Testis (tissue), 3 donors: Measurements from ENCODE around the gene GABBR2. TPM values are rescaled to one million over a fixed set of nuclear protein-coding genes. Genes with fewer than 3 reads are reported as not detected.

Source experiments
- DNase-seq: peaks from one replicate; pipeline ENCODE4 v3.0.0-alpha.2; 2019
- H3K27ac ChIP-seq, 2 donors: fragments of 200-600 bp; sonication (generic); one replicate each; pipeline ENCODE4 v1.5.1; 2019
- H3K27me3 ChIP-seq: fragments of 200-600 bp; sonication (generic); one replicate; pipeline ENCODE4 v1.5.1; 2019
- H3K36me3 ChIP-seq: fragments of 200-600 bp; sonication (generic); one replicate; pipeline ENCODE4 v1.5.1; 2017; ENCODE audit warnings: low read depth; ENCODE audit errors: missing control alignments
- H3K4me1 ChIP-seq: fragments of 200-600 bp; sonication (generic); one replicate; pipeline ENCODE4 v1.5.1; 2019
- H3K4me3 ChIP-seq, 2 donors: fragments of 200-600 bp; sonication (generic); one replicate each; pipeline ENCODE4 v1.5.1; 2017 to 2019
- H3K9me3 ChIP-seq: fragments of 200-600 bp; sonication (generic); one replicate; pipeline ENCODE4 v1.5.1; 2017
- POLR2A ChIP-seq: fragments of 450-650 bp; IDR thresholded peaks from one replicate; pipeline ENCODE4 v1.6.1; 2017; ENCODE audit warnings: antibody characterized with exemption, mild to moderate bottlenecking, moderate library complexity
- WGBS, 2 donors: methylation state at CpG; one replicate each; pipeline ENCODE4 v1.1.5; 2018; 5-methylcytosine and 5-hydroxymethylcytosine counted together
- intact Hi-C: fragments of 100-400 bp; cut with DNase I; formaldehyde crosslinking; loops from one replicate; pipeline ENCODE4 v1.15.1; 2023; ENCODE audit warnings: low total_unique reads
- polyA plus RNA-seq: library from polyadenylated mRNA; stranded (reverse); fragments of 350-450 nt; fragmentation: Illumina TruSeq; extraction: RNeasy Lipid Tissue Mini Kit (QIAGEN cat#74804); gene quantifications from one replicate; pipeline ENCODE4 v1.2.3, GENCODE V29; 2014; ENCODE audit warnings: low read depth, low replicate concordance; ENCODE audit not compliant: insufficient read depth
- total RNA-seq, 2 donors: library from RNA; depleted of rRNA; stranded (reverse); fragments of >200 nt; gene quantifications; one replicate each; pipeline ENCODE4 v1.2.3, GENCODE V29; 2016
- TF ChIP-seq, protein P1 (sequence below), 3 experiments: fragments of 450-650 bp in 2 of 3; fragments of 200-600 bp in 1 of 3; sonication (generic) in 1 of 3; IDR thresholded peaks; one replicate each; pipeline ENCODE4 v1.5.1; 2016 to 2019; ENCODE audit warnings: antibody characterized with exemption in 3 of 3, mild to moderate bottlenecking in 2 of 3, moderate library complexity in 1 of 3

The GABBR2 gene
- total and polyA plus RNA-seq, 3 donors from 2014 or later = 3.0 to 8.1 (median 6.9) TPM

- Histone ChIP-seq H3K4me1 (no peaks in the 10 kb centered on the region), H3K4me3 (no peak overlapping the region), H3K27me3 (no peaks in the 10 kb centered on the region), H3K9me3 (no peaks in the 10 kb centered on the region), H3K36me3 (no peaks in the 10 kb centered on the region), H3K27ac (no peak overlapping the region)
- intact Hi-C loops = no loop called here
- DNase-seq = no peak
- TF ChIP-seq, protein P1, sequence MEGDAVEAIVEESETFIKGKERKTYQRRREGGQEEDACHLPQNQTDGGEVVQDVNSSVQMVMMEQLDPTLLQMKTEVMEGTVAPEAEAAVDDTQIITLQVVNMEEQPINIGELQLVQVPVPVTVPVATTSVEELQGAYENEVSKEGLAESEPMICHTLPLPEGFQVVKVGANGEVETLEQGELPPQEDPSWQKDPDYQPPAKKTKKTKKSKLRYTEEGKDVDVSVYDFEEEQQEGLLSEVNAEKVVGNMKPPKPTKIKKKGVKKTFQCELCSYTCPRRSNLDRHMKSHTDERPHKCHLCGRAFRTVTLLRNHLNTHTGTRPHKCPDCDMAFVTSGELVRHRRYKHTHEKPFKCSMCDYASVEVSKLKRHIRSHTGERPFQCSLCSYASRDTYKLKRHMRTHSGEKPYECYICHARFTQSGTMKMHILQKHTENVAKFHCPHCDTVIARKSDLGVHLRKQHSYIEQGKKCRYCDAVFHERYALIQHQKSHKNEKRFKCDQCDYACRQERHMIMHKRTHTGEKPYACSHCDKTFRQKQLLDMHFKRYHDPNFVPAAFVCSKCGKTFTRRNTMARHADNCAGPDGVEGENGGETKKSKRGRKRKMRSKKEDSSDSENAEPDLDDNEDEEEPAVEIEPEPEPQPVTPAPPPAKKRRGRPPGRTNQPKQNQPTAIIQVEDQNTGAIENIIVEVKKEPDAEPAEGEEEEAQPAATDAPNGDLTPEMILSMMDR (IDR thresholded peaks at IDR 0.05) = no peak
- 44 to 56% methylated on average over 1 of the region's 1 CpG for WGBS, 2 donors
These were observed 124.7 kb downstream of the GABBR2 start for GRCh38 chr9:98584059-98584458.

- 92 to 100% methylated on average over 2 to 3 of the region's 3 CpGs for WGBS, 2 donors
- Histone ChIP-seq H3K27me3 (no peaks in the 10 kb centered on the region), H3K4me3 (no peak overlapping the region), H3K36me3 (no peaks in the 10 kb centered on the region), H3K9me3 (no peaks in the 10 kb centered on the region), H3K4me1 (no peaks in the 10 kb centered on the region), H3K27ac (no peak overlapping the region)
- no peak for DNase-seq
- no peak for TF ChIP-seq POLR2A
- TF ChIP-seq, protein P1 (IDR thresholded peaks at IDR 0.05) = no peak
- intact Hi-C loops = no loop called here
These were observed 125.3 kb downstream of the GABBR2 start for GRCh38 chr9:98583417-98583816.

DNA sequence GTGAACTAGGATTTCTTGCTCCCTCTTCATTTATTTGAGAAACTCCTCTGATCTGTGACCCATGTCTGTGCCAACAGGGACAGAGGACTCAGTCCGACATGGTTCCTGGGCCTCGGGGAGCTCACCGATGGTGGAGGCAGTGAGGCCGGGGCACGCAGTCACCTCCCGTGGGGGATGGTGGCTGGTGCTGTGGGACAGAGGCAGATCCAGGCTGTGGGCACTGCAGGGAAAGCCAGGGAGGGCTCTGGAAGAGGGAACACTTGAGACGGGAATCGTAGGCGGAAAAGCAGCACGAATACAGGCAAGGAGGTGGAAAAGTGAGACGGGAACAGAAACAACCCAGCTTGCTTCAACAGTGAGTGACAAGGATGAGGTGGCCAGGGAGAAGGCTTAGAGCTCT lies 127.8 kb downstream of the GABBR2 start:
- no peak for TF ChIP-seq POLR2A
- TF ChIP-seq, protein P1 (IDR thresholded peaks at IDR 0.05) = no peak

DNA sequence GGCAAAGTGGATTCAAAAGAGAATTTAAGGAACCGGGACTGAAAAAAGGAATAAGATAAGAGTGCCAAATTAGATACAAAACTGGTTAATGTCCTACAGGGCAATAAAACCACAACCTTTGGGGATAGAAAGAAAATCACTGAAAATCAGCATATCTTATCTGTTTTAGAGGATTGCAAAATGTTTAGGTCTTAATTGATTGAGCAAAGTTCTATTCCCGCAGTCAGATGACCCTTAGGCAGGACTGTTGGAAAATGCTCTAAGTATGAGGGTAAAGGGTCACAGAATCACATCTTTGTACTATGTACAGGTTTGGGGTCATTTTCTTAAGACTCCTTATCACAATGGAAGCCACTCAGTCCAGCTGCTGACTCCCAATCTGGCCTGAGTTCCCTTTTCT lies 129.0 kb downstream of the GABBR2 start:
- Histone ChIP-seq H3K27me3 (no peaks in the 10 kb centered on the region), H3K27ac (no peak overlapping the region), H3K36me3 (no peaks in the 10 kb centered on the region), H3K4me1 (no peaks in the 10 kb centered on the region), H3K9me3 (no peaks in the 10 kb centered on the region), H3K4me3 (no peak overlapping the region)
- TF ChIP-seq, protein P1 (IDR thresholded peaks at IDR 0.05) = no peak
- no peak for TF ChIP-seq POLR2A
- no peak for DNase-seq
- WGBS, 2 donors = 76 to 77% methylated on average over 2 of the region's 2 CpGs
- intact Hi-C loops = no loop called here

More for the DNA sequence above, 127.8 kb downstream of the GABBR2 start:
- intact Hi-C loops = no loop called here
- Histone ChIP-seq H3K4me3 (no peak overlapping the region), H3K36me3 (no peaks in the 10 kb centered on the region), H3K4me1 (no peaks in the 10 kb centered on the region), H3K9me3 (no peaks in the 10 kb centered on the region), H3K27ac (no peak overlapping the region), H3K27me3 (no peaks in the 10 kb centered on the region)
- DNase-seq = no peak
- WGBS, 2 donors = 57 to 66% methylated on average over 11 of the region's 11 CpGs

GRCh38 chr9:98577446-98577845 lies 131.3 kb downstream of the GABBR2 start:
- Histone ChIP-seq H3K36me3 (no peaks in the 10 kb centered on the region), H3K27me3 (no peaks in the 10 kb centered on the region), H3K4me1 (no peaks in the 10 kb centered on the region), H3K4me3 (no peak overlapping the region), H3K9me3 (no peaks in the 10 kb centered on the region), H3K27ac (no peak overlapping the region)
- no peak for DNase-seq
- intact Hi-C loops = no loop called here
- WGBS, 2 donors = 62 to 71% methylated on average over 3 of the region's 3 CpGs
- TF ChIP-seq POLR2A = no peak
- TF ChIP-seq, protein P1 (IDR thresholded peaks at IDR 0.05) = no peak
